ENCODE results near the gene GPR146. TPM values are rescaled to one million over a fixed set of nuclear protein-coding genes. Genes with fewer than 3 reads are reported as not detected.

The GPR146 gene
- total RNA-seq, 1 donor from 2014 or later: 1.2 TPM

GRCh38 chr7:1054438-1054837, 10.1 kb downstream of the GPR146 start:
- Mint-ChIP-seq H3K9me3 (no peaks in the 10 kb centered on the region), H3K4me1 (ENCODE audit: unreplicated experiment) (peaks cover 21% of the 10 kb centered on the region), H3K27ac (no peak overlapping the region), H3K27me3 (no peaks in the 10 kb centered on the region), H3K4me3 (no peak overlapping the region), H3K36me3 (peaks cover 4% of the 10 kb centered on the region)
- TF ChIP-seq CTCF (conservative IDR thresholded peaks at IDR 0.05): no peak
- DNase-seq (ENCODE audit: extremely low spot score, unreplicated experiment): no peak

GRCh38 chr7:1054861-1055450, 10.6 kb downstream of the GPR146 start:
- H3K9me3 Mint-ChIP-seq: no peaks in the 10 kb centered on the region
- peaks cover 4% of the 10 kb centered on the region for H3K36me3 Mint-ChIP-seq
- H3K4me1 Mint-ChIP-seq (ENCODE audit: unreplicated experiment): peaks cover 21% of the 10 kb centered on the region
- H3K27ac Mint-ChIP-seq: no peak overlapping the region
- DNase-seq (ENCODE audit: extremely low spot score, unreplicated experiment): no peak
- no peaks in the 10 kb centered on the region for H3K27me3 Mint-ChIP-seq
- TF ChIP-seq CTCF (conservative IDR thresholded peaks at IDR 0.05): no peak
- no peak overlapping the region for H3K4me3 Mint-ChIP-seq

- Mint-ChIP-seq H3K9me3 (no peaks in the 10 kb centered on the region), H3K27ac (no peak overlapping the region), H3K36me3 (peaks cover 4% of the 10 kb centered on the region), H3K4me1 (ENCODE audit: unreplicated experiment) (peaks cover 21% of the 10 kb centered on the region), H3K4me3 (no peak overlapping the region), H3K27me3 (no peaks in the 10 kb centered on the region)
- no peak for DNase-seq (ENCODE audit: extremely low spot score, unreplicated experiment)
- no peak for TF ChIP-seq CTCF (conservative IDR thresholded peaks at IDR 0.05)
Observed at GRCh38 chr7:1055491-1055955, 11.2 kb downstream of the GPR146 start.

GRCh38 chr7:1055956-1056784, 11.8 kb downstream of the GPR146 start:
- no peak for DNase-seq (ENCODE audit: extremely low spot score, unreplicated experiment)
- peaks cover 4% of the 10 kb centered on the region for H3K36me3 Mint-ChIP-seq
- H3K4me1 Mint-ChIP-seq (ENCODE audit: unreplicated experiment): peaks cover 21% of the 10 kb centered on the region
- no peak for TF ChIP-seq CTCF (conservative IDR thresholded peaks at IDR 0.05)
- no peaks in the 10 kb centered on the region for H3K27me3 Mint-ChIP-seq
- H3K27ac Mint-ChIP-seq: no peak overlapping the region
- H3K4me3 Mint-ChIP-seq: no peak overlapping the region
- no peaks in the 10 kb centered on the region for H3K9me3 Mint-ChIP-seq

- Mint-ChIP-seq H3K27ac (no peak overlapping the region), H3K4me1 (ENCODE audit: unreplicated experiment) (peaks cover 20% of the 10 kb centered on the region), H3K9me3 (no peaks in the 10 kb centered on the region), H3K4me3 (no peak overlapping the region), H3K36me3 (peaks cover 4% of the 10 kb centered on the region), H3K27me3 (no peaks in the 10 kb centered on the region)
- TF ChIP-seq CTCF (conservative IDR thresholded peaks at IDR 0.05): no peak
- no peak for DNase-seq (ENCODE audit: extremely low spot score, unreplicated experiment)
Observed at GRCh38 chr7:1056785-1057410, 12.6 kb downstream of the GPR146 start.
